ENCODE data around the gene TSHZ3. TPM values are rescaled to one million over a fixed set of nuclear protein-coding genes. Genes with fewer than 3 reads are reported as not detected.
A peak's percentile ranks its signal among the peaks of the same experiment; 100 is the strongest.

Gene TSHZ3
- total RNA-seq, 1 donor from 2014 or later = 17.0 TPM

- H3K4me3 Mint-ChIP-seq (ENCODE audit: unreplicated experiment) = no peak overlapping the region
- no peaks in the 10 kb centered on the region for H3K36me3 Mint-ChIP-seq (ENCODE audit: low read depth)
- peaks cover 42% of the 10 kb centered on the region for H3K27me3 Mint-ChIP-seq (ENCODE audit: low read depth)
- no peak overlapping the region for H3K27ac Mint-ChIP-seq (ENCODE audit: unreplicated experiment)
- peaks cover 40% of the 10 kb centered on the region for H3K4me1 Mint-ChIP-seq (ENCODE audit: low read depth)
- no peak for TF ChIP-seq CTCF (IDR thresholded peaks at IDR 0.05)
- H3K9me3 Mint-ChIP-seq (ENCODE audit: low read depth) = no peaks in the 10 kb centered on the region
- DNase-seq (ENCODE audit: low spot score) = no peak
Measured at GRCh38 chr19:31355665-31356289, 6.5 kb upstream of the TSHZ3 start.

- no peak overlapping the region for H3K4me3 Mint-ChIP-seq (ENCODE audit: unreplicated experiment)
- TF ChIP-seq CTCF (IDR thresholded peaks at IDR 0.05) = no peak
- peaks cover 40% of the 10 kb centered on the region for H3K4me1 Mint-ChIP-seq (ENCODE audit: low read depth)
- H3K27ac Mint-ChIP-seq (ENCODE audit: unreplicated experiment) = no peak overlapping the region
- H3K27me3 Mint-ChIP-seq (ENCODE audit: low read depth) = peaks cover 42% of the 10 kb centered on the region
- DNase-seq (ENCODE audit: low spot score) = no peak
- no peaks in the 10 kb centered on the region for H3K36me3 Mint-ChIP-seq (ENCODE audit: low read depth)
- H3K9me3 Mint-ChIP-seq (ENCODE audit: low read depth) = no peaks in the 10 kb centered on the region
Measured at GRCh38 chr19:31354799-31355664, 5.8 kb upstream of the TSHZ3 start.

- no peaks in the 10 kb centered on the region for H3K36me3 Mint-ChIP-seq (ENCODE audit: low read depth)
- TF ChIP-seq CTCF (IDR thresholded peaks at IDR 0.05) = no peak
- DNase-seq (ENCODE audit: low spot score) = no peak
- H3K4me3 Mint-ChIP-seq (ENCODE audit: unreplicated experiment) = no peak overlapping the region
- peaks cover 40% of the 10 kb centered on the region for H3K4me1 Mint-ChIP-seq (ENCODE audit: low read depth)
- H3K9me3 Mint-ChIP-seq (ENCODE audit: low read depth) = no peaks in the 10 kb centered on the region
- peaks cover 42% of the 10 kb centered on the region for H3K27me3 Mint-ChIP-seq (ENCODE audit: low read depth)
- no peak overlapping the region for H3K27ac Mint-ChIP-seq (ENCODE audit: unreplicated experiment)
Measured at GRCh38 chr19:31354316-31354715, 5.1 kb upstream of the TSHZ3 start.

- Mint-ChIP-seq H3K4me1 (ENCODE audit: low read depth) (peaks cover 40% of the 10 kb centered on the region), H3K9me3 (ENCODE audit: low read depth) (no peaks in the 10 kb centered on the region), H3K4me3 (ENCODE audit: unreplicated experiment) (no peak overlapping the region), H3K27ac (ENCODE audit: unreplicated experiment) (no peak overlapping the region), H3K36me3 (ENCODE audit: low read depth) (no peaks in the 10 kb centered on the region), H3K27me3 (ENCODE audit: low read depth) (peaks cover 42% of the 10 kb centered on the region)
- no peak for TF ChIP-seq CTCF (IDR thresholded peaks at IDR 0.05)
- no peak for DNase-seq (ENCODE audit: low spot score)
Measured at GRCh38 chr19:31353833-31354232, 4.6 kb upstream of the TSHZ3 start.

GRCh38 chr19:31352782-31353651 lies 3.8 kb upstream of the TSHZ3 start:
- no peak for TF ChIP-seq CTCF (IDR thresholded peaks at IDR 0.05)
- Mint-ChIP-seq H3K4me1 (ENCODE audit: low read depth) (peaks cover 45% of the 10 kb centered on the region), H3K9me3 (ENCODE audit: low read depth) (no peaks in the 10 kb centered on the region), H3K36me3 (ENCODE audit: low read depth) (no peaks in the 10 kb centered on the region), H3K27ac (ENCODE audit: unreplicated experiment) (peak overlapping the region; percentile 8), H3K27me3 (ENCODE audit: low read depth) (peaks cover 40% of the 10 kb centered on the region), H3K4me3 (ENCODE audit: unreplicated experiment) (peak overlapping the region; percentile 97)
- DNase-seq (ENCODE audit: low spot score) = no peak

Data from chondrocyte (in vitro differentiated cells).